HepG2 (cell line): ENCODE measurements around the gene SERPIND1. TPM values are rescaled to one million over a fixed set of nuclear protein-coding genes. Genes with fewer than 3 reads are reported as not detected.

Experiments
- ERF ChIP-seq: IDR thresholded peaks from 2 replicates; pipeline ENCODE4 v1.6.1; 2018; ENCODE audit warnings: missing biosample characterization, missing genetic modification reagents
- HOXA5 ChIP-seq: sonication (generic); formaldehyde crosslinking; IDR thresholded peaks from 2 replicates; pipeline ENCODE4 v1.4.0; 2020; ENCODE audit warnings: missing genetic modification reagents
- KLF16 ChIP-seq, 2 experiments: sonication (generic) in 1 of 2; formaldehyde crosslinking in 1 of 2; IDR thresholded peaks; 2 replicates each; pipeline versions ENCODE4 v1.6.1 to v1.8.0; 2016 to 2023; ENCODE audit warnings: missing genetic modification reagents in 2 of 2, missing compliant biosample characterization in 1 of 2
- KMT2B ChIP-seq: IDR thresholded peaks from 2 replicates; pipeline ENCODE4 v1.6.1; 2016; ENCODE audit warnings: missing genetic modification reagents, missing compliant biosample characterization
- MED8 ChIP-seq: sonication (generic); formaldehyde crosslinking; IDR thresholded peaks from 2 replicates; pipeline ENCODE4 v1.8.1; 2023; ENCODE audit warnings: mild to moderate bottlenecking, missing genetic modification reagents; ENCODE audit not compliant: insufficient replicate concordance
- MIER2 ChIP-seq: IDR thresholded peaks from 2 replicates; pipeline ENCODE4 v1.6.1; 2016; ENCODE audit warnings: missing biosample characterization, missing genetic modification reagents
- MTA1 ChIP-seq: sonication (generic); formaldehyde crosslinking; IDR thresholded peaks from 2 replicates; pipeline ENCODE4 v1.4.0; 2020; ENCODE audit warnings: missing genetic modification reagents, mild to moderate bottlenecking, borderline replicate concordance
- POLR2AphosphoS2 ChIP-seq: IDR thresholded peaks from 2 replicates; pipeline ENCODE4 v1.6.1; 2011; ENCODE audit warnings: low read depth, low read length, improper control_type of control experiment
- RFXANK ChIP-seq: IDR thresholded peaks from 2 replicates; pipeline ENCODE4 v1.6.1; 2016
- SNAI1 ChIP-seq: sonication (generic); formaldehyde crosslinking; IDR thresholded peaks from 2 replicates; pipeline ENCODE4 v1.5.0; 2020; ENCODE audit warnings: mild to moderate bottlenecking, missing genetic modification reagents, borderline replicate concordance
- SRSF9 ChIP-seq: fragments of 200-400 bp; formaldehyde crosslinking; IDR thresholded peaks from 2 replicates; pipeline ENCODE4 v1.6.1; 2018; ENCODE audit warnings: borderline replicate concordance, mild to moderate bottlenecking, low read depth, low read length; ENCODE audit not compliant: insufficient read depth, poor library complexity, severe bottlenecking
- TCF7 ChIP-seq: sonication (generic); IDR thresholded peaks from 2 replicates; pipeline ENCODE4 v1.6.1; 2016; ENCODE audit warnings: antibody characterized with exemption, low read depth
- TOE1 ChIP-seq: sonication (generic); formaldehyde crosslinking; IDR thresholded peaks from 2 replicates; pipeline ENCODE4 v1.4.0; 2020; ENCODE audit warnings: mild to moderate bottlenecking, missing genetic modification reagents
- U2AF2 ChIP-seq: fragments of 200-400 bp; formaldehyde crosslinking; IDR thresholded peaks from 2 replicates; pipeline ENCODE4 v1.6.1; 2017; ENCODE audit warnings: low read depth, mild to moderate bottlenecking, low read length
- ZBTB21 ChIP-seq: sonication (generic); formaldehyde crosslinking; IDR thresholded peaks from 2 replicates; pipeline ENCODE4 v1.4.0; 2020; ENCODE audit warnings: missing genetic modification reagents
- ZFX ChIP-seq: sonication (generic); formaldehyde crosslinking; IDR thresholded peaks from 2 replicates; pipeline ENCODE4 v1.4.0; 2020; ENCODE audit warnings: mild to moderate bottlenecking, low read depth, missing genetic modification reagents, moderate library complexity
- ZNF232 ChIP-seq: sonication (generic); formaldehyde crosslinking; IDR thresholded peaks from 2 replicates; pipeline ENCODE4 v1.4.0; 2020; ENCODE audit warnings: missing genetic modification reagents, borderline replicate concordance
- ZNF331 ChIP-seq: sonication (generic); formaldehyde crosslinking; IDR thresholded peaks from 2 replicates; pipeline ENCODE4 v1.4.0; 2020; ENCODE audit warnings: missing genetic modification reagents
- ZNF451 ChIP-seq: sonication (generic); formaldehyde crosslinking; IDR thresholded peaks from 2 replicates; pipeline ENCODE4 v1.5.0; 2020; ENCODE audit warnings: mild to moderate bottlenecking, missing genetic modification reagents
- ZNF513 ChIP-seq: sonication (generic); formaldehyde crosslinking; conservative IDR thresholded peaks from 2 replicates; pipeline ENCODE4 v1.5.0; 2020; ENCODE audit warnings: missing genetic modification reagents
- ZNF589 ChIP-seq: sonication (generic); formaldehyde crosslinking; conservative IDR thresholded peaks from 2 replicates; pipeline ENCODE4 v1.8.0; 2022; ENCODE audit warnings: mild to moderate bottlenecking, moderate library complexity, missing genetic modification reagents
- ZNF674 ChIP-seq: sonication (generic); formaldehyde crosslinking; IDR thresholded peaks from 2 replicates; pipeline ENCODE4 v1.5.0; 2020; ENCODE audit warnings: low read depth, mild to moderate bottlenecking, missing genetic modification reagents
- ZNF710 ChIP-seq: sonication (generic); formaldehyde crosslinking; IDR thresholded peaks from 2 replicates; pipeline ENCODE4 v1.5.0; 2020; ENCODE audit warnings: mild to moderate bottlenecking, missing genetic modification reagents, borderline replicate concordance
- ZSCAN9 ChIP-seq: IDR thresholded peaks from 2 replicates; pipeline ENCODE4 v1.6.1; 2016; ENCODE audit warnings: borderline replicate concordance
- polyA plus RNA-seq, 8 experiments: library from polyadenylated mRNA; depleted of rRNA in 3 of 8; stranded (reverse) in 7 of 8; unstranded in 1 of 8; fragments of >200 nt; fragmentation: Illumina TruSeq in 4 of 8; extraction: Trizol in 4 of 8; gene quantifications; 2 replicates each; pipeline versions ENCODE4 v1.2.1 to v1.2.3, GENCODE V29; 2011 to 2016; ENCODE audit warnings: low read depth in 4 of 8, missing spikeins in 1 of 8, mixed read lengths in 1 of 8; ENCODE audit not compliant: insufficient read depth in 1 of 8
- total RNA-seq, 5 experiments: library from RNA; depleted of rRNA; stranded (reverse); fragments of >200 nt; fragmentation: Illumina TruSeq; extraction: Trizol; gene quantifications; 2 replicates each; pipeline ENCODE4 v1.2.3, GENCODE V29; 2016; ENCODE audit warnings: low read depth in 1 of 5
- TF ChIP-seq, protein P1 (sequence below): sonication (generic); formaldehyde crosslinking; IDR thresholded peaks from 2 replicates; pipeline ENCODE4 v1.4.0; 2020; ENCODE audit warnings: missing genetic modification reagents
- TF ChIP-seq, protein P2 (sequence below): sonication (generic); formaldehyde crosslinking; IDR thresholded peaks from 2 replicates; pipeline ENCODE4 v1.5.0; 2020; ENCODE audit warnings: missing genetic modification reagents

SERPIND1 gene
- total and polyA plus RNA-seq, 2 of the 13 experiments (the other 11 are each of a cell fraction or from before 2014, with no cell fraction given), result 111 to 350 TPM

DNA sequence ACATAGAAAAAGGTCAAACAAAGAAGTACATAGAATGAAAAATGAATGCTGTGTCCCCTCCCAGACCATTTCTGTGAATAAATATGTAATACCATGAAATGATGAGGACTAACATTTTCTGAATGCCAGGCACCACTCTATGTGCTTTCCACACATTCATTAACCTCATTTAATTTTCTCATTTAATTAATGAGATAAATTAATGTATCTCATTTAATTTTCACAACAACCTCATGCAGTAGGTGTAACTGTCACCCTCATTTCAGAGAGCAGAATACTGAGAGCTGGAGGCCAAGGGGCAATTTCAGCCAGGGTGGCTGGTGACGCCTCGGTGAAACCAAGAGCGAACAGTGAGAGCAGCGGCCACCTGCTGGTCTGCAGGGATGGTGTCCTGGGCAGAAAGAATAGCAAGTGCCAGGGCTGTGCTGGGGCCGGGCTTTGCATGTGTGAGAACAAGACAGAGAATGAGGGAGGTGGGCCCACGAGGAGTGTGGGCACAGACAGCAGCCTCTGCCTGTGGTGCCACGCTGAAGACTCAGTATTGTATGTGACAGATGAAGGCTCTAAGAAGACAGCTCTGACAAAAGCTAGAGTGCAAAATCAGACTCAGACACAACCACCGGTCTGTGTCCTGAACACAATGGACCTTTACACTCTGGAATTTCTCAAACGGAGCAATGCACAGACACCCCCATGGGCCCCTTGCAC lies 1.8 kb upstream of the SERPIND1 start (continued):
- TF ChIP-seq ZNF451 (no peak), MIER2 (no peak), ZNF710 (CRISPR knock-in tag) (0 out of 2 replicates have a peak, but pooled peaks have one; percentile 34), RFXANK (CRISPR knock-in tag) (no peak), TCF7 (no peak), ERF (CRISPR knock-in tag) (peak; percentile 30; the same call in 1 of the 2 replicates), ZFX (peak; percentile 55; the same call in 1 of the 2 replicates), SRSF9 (no peak), ZNF331 (CRISPR knock-in tag) (peak; percentile 61; the same call in 1 of the 2 replicates), HOXA5 (CRISPR knock-in tag) (no peak), ZNF674 (CRISPR knock-in tag) (no peak), POLR2AphosphoS2 (no peak), MTA1 (no peak), SNAI1 (CRISPR knock-in tag) (no peak), ZNF589 (CRISPR knock-in tag) (no peak), ZNF232 (CRISPR knock-in tag) (no peak), TOE1 (CRISPR knock-in tag) (no peak), ZNF513 (CRISPR knock-in tag) (no peak), KLF16 (CRISPR knock-in tag; IDR thresholded peaks at IDR 0.05) (no peak; a peak in 1 of 4 replicates), ZBTB21 (CRISPR knock-in tag) (no peak), U2AF2 (no peak), MED8 (no peak), ZSCAN9 (CRISPR knock-in tag) (no peak), KMT2B (CRISPR knock-in tag) (0 out of 2 replicates have a peak, but pooled peaks have one; percentile 23)
- TF ChIP-seq, protein P1, sequence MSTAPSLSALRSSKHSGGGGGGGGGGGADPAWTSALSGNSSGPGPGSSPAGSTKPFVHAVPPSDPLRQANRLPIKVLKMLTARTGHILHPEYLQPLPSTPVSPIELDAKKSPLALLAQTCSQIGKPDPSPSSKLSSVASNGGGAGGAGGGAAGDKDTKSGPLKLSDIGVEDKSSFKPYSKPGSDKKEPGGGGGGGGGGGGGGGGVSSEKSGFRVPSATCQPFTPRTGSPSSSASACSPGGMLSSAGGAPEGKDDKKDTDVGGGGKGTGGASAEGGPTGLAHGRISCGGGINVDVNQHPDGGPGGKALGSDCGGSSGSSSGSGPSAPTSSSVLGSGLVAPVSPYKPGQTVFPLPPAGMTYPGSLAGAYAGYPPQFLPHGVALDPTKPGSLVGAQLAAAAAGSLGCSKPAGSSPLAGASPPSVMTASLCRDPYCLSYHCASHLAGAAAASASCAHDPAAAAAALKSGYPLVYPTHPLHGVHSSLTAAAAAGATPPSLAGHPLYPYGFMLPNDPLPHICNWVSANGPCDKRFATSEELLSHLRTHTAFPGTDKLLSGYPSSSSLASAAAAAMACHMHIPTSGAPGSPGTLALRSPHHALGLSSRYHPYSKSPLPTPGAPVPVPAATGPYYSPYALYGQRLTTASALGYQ (CRISPR knock-in tag), result no peak
- TF ChIP-seq, protein P2, sequence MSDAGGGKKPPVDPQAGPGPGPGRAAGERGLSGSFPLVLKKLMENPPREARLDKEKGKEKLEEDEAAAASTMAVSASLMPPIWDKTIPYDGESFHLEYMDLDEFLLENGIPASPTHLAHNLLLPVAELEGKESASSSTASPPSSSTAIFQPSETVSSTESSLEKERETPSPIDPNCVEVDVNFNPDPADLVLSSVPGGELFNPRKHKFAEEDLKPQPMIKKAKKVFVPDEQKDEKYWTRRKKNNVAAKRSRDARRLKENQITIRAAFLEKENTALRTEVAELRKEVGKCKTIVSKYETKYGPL (CRISPR knock-in tag), result no peak
